DMS53 treated with DMSO at 0.1 percent for 48 hours (cell line): ENCODE measurements around the gene CLCF1.
A peak's percentile ranks its signal among the peaks of the same experiment; 100 is the strongest.

Experiments
- DNase-seq: peaks from one replicate; lab custom pipeline; 2025; ENCODE audit not compliant: unreplicated experiment; lab: John Stamatoyannopoulos, UW

Gene CLCF1

DNA sequence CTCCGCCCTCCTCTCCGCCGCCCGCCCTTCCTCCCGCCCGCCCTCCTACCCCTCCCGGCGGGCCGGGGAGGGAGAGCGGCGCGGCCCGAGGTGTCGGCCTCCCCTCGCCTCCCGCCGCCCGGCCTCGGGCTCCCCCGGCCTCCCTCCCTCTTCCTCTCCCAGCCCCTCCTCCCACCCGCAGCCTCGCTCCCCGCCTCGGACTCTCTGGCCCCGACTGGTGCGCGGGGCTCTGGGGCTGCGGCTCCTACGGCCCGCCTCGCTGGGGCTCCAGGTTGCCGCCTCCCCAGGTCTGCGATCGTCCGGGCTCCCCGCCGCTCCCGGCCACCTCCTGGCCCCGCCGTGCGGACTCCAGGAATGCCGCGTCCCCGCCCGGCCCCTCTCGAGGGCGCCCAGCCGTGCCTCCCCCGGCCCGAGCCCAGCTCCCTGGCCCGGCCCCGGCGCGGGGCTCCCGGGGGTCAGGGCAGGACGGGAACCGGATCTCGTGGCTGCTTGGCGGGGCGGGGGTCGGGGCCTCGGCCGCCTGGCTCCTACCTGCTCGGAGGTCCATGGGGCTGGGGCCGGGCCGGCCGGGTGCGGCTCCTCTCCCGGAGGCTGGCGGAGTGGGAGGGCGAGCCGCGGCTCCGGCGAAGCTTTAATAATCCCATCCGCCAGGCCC is at the start of gene CLCF1:
Gene CLCF1 (minus strand): TSS at position 606 of the 655 bp plus-strand sequence. CDS start 59 bp downstream, at position 547.
- DNase-seq: peak; percentile 28

DNA sequence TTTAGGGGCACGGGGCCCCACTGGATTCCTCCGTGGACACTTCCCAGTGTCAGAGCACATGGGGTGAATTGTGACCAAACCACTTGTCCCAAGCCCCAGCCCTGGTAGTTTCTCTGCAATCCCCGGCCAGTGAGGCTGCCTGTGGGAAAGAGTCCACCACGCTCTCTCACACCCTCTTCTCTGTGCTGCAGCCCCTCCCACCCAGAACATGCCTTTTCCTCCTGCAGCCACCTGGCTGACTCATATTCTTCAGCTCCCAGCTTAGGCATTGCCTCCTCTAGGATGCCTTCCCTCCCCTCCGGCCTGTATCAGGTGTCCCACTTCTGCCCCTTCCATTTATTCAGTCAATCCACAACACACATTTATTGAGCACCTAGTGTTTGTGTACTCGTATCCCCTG is 49.5 kb upstream of the CLCF1 start:
- no peak for DNase-seq

DNA sequence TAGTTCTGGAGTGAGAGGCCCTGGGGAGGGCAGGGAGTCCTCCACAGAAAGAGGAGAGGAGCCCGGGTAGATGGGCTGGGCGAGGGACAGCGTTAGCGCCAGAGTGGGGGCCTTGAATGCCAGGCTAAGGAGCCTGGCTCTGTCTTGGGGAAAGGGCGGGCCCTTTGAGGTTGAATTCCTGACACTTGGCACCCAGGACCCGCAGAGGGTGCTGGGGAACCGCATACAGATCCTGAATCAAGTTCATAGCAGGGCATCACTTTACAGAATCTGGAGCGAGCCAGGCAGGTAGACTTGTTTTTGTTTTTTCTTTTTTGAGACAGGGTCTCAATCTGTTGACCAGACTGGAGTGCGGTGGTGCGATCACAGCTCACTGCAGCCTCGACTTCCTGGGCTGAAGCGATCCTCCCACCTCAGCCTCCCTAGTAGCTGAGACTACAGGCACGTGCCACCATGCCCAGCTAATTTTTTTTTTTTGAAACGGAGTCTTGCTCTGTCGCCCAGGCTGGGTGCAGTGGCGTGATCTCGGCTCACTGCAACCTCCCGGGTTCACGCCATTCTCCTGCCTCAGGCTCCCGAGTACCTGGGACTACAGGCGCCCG is 48.1 kb upstream of the CLCF1 start:
- no peak for DNase-seq

DNA sequence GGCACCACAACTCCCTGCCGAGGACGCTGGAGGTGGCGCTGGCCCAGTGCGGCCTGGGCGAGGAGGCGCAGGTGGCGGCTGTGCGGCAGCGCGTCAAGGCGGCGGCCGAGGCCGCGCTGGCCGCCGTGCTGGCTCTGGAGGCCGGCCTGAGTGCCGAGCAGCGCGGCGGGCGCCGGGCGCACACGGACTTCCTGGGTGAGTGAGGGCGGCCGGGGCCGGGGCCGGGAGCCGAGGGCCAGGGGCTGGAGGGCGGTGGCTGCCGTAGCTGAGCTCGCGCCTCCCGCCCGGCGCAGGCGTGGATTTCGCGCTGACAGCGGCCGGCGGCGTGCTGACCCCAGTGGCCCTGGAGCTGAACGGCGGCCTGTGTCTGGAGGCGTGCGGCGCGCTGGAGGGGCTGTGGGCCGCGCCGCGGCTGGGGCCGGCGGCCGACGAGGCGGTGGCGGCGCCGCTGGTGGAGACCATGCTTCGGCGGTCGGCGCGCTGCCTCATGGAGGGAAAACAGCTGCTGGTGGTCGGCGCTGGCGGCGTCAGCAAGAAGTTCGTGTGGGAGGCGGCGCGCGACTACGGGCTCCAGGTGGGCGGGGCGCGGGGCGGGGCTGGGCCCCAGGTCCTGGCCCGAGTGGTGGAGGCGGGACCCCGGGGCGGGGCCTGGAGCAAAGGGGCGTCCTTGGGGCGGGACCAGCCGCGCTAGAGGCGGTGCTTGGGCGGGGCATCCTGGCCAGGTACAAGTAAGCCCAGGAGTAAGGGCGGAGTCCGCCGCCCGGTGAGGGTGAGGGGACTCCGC is 47.4 kb upstream of the CLCF1 start:
- DNase-seq: peak; percentile 85

DNA sequence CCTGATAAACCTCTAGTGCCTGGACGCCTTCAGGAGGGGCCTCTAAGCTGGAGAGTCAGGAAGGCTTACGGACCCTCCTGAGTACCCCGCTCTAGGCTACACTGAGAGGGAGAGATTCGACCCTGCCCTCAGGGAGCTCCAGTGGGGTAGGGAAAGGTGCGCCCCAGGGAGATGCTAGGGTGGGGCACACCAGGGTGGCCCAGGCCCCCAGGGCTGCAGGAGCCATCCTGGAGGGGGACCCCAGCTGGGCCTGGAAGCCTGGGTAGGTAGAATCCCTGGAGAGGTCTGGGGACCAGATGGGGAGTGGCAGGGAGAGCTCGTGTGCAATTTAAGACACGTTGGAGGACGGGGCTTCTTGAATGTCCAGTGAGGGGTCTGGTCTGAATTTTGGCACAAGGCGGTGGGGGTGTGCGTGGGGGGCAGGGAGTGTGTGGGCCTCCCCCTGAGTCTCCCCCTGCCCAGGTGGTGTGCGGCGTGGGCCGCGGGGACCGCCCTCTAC is 46.8 kb upstream of the CLCF1 start:
- DNase-seq: no peak

DNA sequence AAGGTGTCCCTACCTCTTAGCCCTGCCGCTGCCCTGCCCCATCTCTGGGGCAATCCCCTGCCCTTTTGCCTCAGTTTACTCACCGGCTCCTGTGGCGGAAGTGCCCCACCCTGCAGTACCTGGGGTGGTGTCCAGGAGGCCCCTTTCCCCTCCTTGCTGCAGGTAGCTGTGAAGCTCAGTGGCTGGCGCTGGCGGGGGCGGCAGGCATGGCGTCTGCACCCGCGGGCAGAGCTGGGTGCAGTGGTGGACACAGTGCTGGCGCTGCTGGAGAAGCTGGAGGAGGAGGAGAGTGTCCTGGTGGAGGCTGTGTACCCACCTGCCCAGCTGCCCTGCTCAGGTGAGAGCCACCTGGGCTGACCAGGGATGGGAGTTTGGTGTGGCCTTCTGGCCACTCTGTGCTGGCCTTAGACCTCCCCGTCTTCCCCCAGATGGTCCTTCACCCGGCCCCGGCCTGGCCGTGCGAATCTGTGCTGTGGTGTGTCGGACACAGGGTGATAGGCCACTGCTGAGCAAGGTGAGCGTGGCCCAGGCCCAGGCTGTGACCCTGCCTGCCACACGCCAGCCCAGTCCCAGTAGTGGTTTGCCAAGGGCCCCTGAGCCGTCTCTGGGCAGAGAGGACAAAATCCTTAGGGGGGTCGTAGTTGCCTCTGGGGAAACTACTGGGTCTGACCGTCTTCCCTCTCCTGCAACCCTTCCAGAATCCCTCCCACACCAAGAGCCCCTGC is 46.1 kb upstream of the CLCF1 start:
- no peak for DNase-seq

DNA sequence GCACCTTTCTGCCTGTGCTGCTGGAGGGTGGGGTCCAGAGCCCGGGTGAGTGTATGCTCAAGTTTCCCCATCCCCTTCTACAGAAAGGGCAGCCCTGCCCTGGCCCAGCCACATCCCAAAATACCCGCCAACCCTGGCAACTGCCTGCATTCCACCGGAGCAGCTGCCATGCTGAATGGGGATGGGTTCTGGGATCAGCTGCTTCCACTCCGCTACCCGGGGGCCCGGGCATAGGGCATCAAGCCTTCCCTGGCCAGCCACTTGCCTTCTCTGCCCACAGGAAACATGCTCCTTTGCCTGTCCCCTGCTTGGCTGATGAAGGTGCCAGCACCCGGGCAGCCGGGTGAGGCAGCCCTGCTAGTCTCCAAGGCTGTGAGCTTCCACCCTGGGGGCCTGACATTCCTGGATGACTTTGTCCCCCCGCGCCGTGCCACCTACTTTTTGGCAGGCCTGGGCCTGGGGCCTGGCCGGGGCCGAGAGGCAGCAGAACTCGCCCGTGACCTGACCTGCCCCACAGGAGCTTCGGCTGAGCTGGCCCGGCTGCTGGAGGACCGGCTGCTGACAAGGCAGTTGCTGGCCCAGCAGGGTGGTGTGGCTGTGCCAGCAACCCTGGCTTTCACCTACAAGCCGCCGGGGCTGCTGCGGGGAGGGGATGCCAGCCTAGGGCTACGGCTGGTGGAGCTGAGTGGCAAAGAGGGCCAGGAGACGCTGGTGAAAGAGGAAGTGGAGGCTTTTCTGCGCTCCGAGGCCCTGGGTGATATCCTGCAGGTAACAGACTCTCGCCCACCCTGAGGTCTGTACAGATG is 45.3 kb upstream of the CLCF1 start:
- DNase-seq: no peak

DNA sequence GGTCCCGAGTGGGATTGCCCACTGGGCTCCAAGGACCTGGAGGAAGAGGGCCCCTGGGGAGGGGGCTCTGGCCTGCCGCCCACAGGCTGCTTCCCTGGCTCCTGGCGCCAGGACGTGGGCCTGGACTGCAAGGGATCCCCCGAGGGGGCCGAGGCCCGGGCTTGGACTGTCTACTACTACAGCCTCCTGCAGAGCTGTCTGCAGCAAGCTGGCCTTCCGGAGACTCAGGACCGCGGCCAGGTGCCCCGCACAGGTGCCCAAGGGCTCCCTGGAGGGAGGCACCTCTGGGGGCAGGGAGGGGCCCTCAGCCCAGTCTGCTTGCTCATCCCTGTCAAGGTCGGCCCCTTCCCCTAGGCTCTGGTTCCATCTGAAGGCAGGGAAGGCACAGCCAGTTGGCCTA is 44.0 kb upstream of the CLCF1 start:
- DNase-seq: no peak

DNA sequence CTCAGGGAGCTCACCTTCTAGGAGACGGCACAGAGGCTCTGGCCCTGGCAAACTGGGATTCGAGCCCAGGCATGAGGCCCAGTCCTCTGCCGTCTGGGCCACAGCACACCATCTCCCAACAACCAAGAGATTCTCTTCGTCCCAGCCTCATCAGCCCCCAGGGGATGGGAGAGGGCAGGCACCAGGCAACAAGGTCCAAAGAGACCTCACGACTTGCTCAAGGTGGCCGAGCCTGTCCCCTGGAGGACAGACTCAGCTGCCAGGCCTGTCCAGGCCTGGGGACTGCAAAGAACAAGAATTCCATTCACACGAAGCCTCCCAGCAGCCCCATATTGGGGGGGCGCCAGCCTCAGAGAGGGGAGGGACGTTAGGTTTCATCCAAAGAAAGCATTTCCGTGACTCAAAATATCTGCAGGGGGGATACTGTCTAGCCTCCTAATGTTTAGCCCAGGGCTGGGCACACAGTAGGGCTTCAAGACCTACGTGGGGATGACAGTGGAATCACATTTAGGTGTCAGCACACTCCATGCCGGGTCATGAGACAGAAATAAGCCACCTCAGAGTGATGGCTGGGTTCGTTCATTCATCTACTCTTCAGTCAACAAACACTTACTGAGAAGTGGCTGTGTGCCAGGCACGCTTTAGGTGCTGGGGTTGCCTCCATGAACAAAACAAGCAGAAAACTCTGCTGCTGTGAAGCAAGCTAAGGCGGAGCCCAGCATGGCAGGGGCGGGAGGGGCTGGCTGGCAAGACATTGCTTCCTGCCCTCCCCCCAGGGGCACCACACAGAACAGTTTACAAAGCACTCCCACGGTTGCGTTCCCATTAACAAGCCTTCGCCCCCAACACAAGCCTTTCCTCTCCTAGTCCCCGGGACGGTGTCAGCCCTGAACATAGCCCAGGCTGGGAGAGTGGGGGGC is 43.3 kb upstream of the CLCF1 start:
- peak; percentile 31 for DNase-seq

DNA sequence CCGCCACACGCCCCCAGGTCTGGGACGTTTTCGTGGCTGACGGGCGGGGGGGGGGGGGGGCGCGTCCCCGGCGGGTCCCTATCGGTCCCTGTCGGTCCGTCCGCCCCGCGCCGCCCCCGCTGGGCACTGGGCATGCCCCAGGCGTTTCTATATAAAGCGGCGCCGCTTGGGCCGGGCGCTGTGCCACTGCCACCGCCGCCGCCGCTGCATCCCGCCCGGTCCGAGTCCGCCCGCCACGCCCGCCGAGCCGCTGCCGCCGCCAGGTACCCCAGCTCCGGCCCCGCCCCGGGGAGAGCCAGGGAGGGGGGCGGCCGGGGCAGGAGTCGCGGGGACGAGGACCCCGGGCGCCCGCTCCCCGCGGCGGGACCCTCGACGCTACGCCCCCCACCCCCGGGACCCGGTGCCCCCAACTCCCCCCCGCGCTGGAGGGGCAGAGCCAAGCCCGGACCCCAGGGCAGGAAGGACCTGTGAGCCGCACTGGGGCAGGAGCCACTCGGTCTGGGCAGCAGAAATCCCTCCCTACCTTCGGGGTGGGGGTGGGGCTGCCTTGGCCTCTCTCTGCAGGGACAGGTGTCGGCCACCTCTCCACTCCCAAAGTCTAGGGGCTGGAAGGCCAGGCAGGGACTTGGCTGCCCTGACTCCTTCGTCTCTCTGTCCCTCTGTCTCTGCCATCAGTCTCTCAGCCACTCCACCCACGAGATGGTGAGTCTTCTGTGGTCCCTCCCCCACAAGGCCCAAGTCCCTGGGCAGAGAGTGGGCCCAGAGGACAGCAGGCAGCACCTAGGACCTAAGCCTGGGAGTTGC is 42.3 kb upstream of the CLCF1 start, which contains the start of gene CARNS1:
Gene CARNS1 (plus strand): TSS at position 178 of the 804 bp plus-strand sequence. CDS start 522 bp downstream, at position 700.
- peak; percentile 19 for DNase-seq

DNA sequence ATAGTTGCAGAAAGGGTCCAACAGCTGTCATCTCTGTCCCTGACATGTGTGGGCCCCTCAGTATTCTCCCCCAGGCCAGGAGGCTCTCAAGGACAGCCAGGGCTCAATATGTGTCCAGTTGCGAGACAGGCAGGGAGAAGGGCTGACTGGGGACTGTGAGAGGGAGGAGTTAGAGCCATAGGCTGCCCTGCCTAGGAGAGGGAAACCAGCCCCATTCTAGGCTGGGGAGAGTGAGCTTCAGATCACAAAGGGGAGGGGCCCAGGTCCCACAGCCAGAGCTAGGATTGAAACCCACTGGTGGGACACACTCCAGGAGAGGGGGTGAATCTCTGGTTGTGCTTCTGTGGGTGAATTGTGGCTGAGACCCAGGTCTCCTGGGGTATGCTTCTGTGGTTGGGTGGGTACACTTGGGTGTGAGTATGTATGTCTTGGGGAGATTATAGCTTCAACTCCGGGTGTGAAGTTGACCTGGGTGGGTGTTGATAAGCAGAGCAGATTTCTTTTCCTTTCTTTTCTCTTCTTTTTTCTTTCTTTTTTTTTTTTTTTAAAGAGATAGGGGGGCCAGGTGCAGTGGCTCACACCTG is 40.0 kb upstream of the CLCF1 start:
- DNase-seq: no peak

DNA sequence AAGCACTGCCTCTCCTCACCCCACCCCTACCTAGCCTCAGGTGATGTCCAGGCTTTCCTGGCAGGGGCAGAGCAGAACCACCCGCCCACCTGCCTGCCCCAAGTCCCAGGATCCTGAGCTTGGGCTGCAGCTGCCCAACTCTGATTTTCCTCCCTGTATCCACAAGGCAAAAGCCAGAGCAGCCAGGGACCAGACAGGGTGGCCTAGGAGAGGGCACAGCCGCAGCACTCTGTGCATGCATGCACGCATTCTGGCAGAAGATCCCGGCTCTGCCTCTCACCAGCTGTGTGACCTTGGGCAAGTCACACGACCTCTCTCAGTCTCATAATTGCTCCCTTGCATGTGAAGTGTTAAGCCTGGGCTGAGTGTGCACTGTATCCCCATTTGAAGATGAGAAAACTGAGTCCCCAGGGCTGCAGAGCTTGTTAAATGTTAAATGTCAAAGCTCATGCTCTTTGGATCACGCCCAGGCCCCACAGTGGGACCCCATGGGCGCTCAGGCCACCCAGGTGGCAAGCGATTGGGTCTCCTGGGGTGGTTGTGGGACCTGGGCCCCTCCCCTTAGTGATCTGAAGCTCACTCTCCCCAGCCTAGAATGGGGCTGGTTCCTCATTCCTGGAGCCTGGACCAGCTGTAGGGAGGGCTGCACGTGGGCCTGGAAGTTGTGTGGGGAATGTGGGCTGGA is 39.2 kb upstream of the CLCF1 start:
- no peak for DNase-seq

DNA sequence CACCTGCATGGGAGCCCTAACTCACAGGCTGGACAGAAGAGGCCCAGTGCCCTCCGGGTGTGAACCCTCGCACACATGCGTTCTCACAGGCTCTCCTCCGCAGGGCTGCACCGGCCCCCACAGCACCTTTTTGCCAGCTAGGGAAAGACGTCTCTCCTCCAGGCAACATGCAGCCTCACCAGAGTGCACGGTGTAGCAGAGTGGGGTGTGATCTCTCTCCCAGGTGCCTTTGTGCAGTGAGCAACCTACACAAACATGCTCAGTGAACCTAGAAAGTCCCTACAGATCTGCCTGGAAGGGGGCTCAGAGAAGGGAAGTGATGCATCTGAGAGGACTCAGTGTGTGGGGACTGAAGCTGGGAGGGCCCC is 38.4 kb upstream of the CLCF1 start:
- DNase-seq: no peak

DNA sequence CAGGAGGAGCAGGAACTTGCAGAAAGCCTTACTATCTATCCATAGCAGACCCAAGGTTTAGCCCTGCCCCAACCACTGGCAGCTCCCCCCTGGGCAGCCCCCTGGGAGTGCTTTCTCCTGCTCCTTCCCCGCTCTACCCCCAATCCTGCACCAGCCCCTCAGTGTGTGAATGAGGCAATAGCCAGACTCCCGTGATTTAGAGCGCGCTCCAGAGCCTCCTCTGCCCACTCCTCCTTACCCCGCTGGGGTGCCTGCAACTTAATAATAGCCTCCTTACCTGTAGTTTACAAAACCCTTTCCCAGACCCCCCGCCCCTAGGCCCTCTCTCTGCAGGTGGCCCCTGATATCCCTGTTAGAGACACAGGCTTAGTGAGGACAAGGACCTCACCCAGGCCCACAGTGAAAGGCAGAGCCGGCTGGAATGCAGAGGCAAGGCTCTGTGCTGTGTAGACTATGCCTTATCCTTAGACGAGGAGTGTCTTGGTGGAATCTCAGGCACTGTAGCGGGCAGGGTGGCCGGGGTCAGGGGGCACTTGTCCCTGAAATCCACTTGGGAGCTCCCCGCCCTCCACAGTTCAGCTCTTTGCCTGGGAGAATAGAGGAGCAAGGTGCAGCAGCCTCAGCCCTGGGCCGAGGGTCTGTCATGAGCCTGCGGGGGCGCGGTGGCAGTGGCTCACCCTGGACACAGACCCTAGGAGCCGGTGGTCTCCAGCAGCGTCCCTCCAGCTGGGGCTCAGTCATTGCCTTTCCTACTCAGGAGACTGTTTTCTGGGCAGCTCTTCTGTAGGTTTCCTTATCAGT is 37.8 kb upstream of the CLCF1 start:
- no peak for DNase-seq

DNA sequence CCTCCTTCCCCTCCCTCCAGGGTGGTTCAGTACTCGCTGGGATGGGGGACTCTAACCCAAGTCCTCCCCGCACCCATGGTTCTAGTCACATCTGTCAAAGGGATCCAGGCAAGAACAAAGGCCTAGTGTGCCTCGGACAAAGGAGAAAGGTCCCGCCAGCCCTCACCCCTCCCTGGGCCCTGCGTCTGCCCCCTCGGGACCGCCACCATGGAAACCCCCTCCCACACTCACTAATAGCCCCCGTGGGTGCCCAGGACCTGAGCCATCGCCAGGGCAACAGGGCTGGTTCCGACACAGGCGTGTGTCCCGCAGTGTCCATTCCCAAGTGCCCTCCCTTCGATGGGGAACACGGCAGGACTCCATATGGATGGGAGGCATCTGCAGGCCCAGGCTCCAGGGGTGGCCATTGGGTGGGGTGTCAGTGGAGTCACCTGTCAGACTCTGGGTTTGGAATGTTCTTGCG is 37.0 kb upstream of the CLCF1 start:
- no peak for DNase-seq

DNA sequence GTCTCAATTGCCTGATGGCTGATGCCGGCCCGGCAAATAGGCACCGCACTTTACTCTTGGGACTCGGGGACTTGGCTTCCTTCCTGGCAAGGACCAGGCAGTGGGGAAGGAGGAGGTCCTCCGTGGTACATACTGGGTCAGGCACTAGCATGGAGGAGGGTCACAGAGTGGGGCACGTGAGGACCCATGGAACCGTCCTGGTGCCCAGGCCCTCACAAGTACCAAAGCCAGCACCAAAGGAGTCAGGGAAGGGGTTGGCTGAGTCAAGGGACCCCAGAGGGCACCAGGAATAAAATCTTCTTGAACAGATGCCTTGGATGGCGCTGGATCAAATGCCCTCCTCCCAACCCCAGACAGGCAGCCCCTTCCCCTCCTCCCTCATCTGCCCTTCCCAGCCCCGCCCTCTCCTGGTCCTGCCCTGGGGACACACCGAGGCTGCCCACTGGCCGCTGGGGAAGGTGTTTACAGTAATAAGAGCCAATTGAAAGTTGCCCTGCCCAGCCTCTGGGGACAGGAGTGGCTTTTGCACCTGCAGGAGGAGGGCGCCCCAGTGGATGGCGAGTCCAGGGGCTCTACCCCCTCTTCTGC is 36.5 kb upstream of the CLCF1 start:
- peak; percentile 19 for DNase-seq
